NT2/D1 (cell line): ENCODE data around the gene ARID3C.

ENCODE experiments used
- SUZ12 ChIP-seq: IDR thresholded peaks from 2 replicates; pipeline ENCODE4 v1.6.1; 2011; ENCODE audit not compliant: insufficient read length, insufficient read depth; ENCODE audit errors: extremely low read depth
- YY1 ChIP-seq: IDR thresholded peaks from 2 replicates; pipeline ENCODE4 v1.6.1; 2011; ENCODE audit not compliant: insufficient read length, insufficient read depth
- ZNF274 ChIP-seq: IDR thresholded peaks from 2 replicates; pipeline ENCODE4 v1.6.1; 2011; ENCODE audit warnings: mild to moderate bottlenecking, low read depth, low read length

- TF ChIP-seq YY1: no peak
- TF ChIP-seq ZNF274: no peak
- no peak for TF ChIP-seq SUZ12
Observed at GRCh38 chr9:34575862-34576596, 52.8 kb downstream of the ARID3C start.
